GM23248 (cell line): Measurements from ENCODE around the gene DNAH11.

Source experiments
- EZH2 ChIP-seq: fragments of 200-600 bp; sonication (generic); IDR thresholded peaks from 2 replicates; pipeline ENCODE4 v1.6.1; 2018; ENCODE audit warnings: antibody characterized with exemption, mild to moderate bottlenecking; ENCODE audit not compliant: insufficient read depth, poor library complexity, severe bottlenecking
- EZH2phosphoT487 ChIP-seq: fragments of 200-600 bp; sonication (generic); IDR thresholded peaks from 2 replicates; pipeline ENCODE4 v1.6.1; 2018; ENCODE audit warnings: antibody characterized with exemption, moderate library complexity, mild to moderate bottlenecking, low read depth; ENCODE audit not compliant: insufficient read depth

- TF ChIP-seq EZH2: no peak
- TF ChIP-seq EZH2phosphoT487: no peak
Measured at GRCh38 chr7:21587139-21587784, 44.4 kb downstream of the DNAH11 start.
